ENCODE measurements around the gene TMEM120B.
"Not testable (repeated sequence)": the region's sequence is repeated elsewhere in the genome, so short reads cannot be mapped to it uniquely, and the experiment has no call there.

The TMEM120B gene

GRCh38 chr12:121738340-121738858 is 25.8 kb downstream of the TMEM120B start:
- H3K4me3 ChIP-seq (ENCODE audit: low read depth, low read length) = no peak overlapping the region

GRCh38 chr12:121740847-121741246 is 28.3 kb downstream of the TMEM120B start:
- H3K4me3 ChIP-seq (ENCODE audit: low read depth, low read length) = no peak overlapping the region

- H3K4me3 ChIP-seq (ENCODE audit: low read depth, low read length) = no peak overlapping the region
These were observed 29.2 kb downstream of the TMEM120B start for GRCh38 chr12:121741743-121742142.

- not testable (repeated sequence) for H3K4me3 ChIP-seq (ENCODE audit: low read depth, low read length)
These were observed 33.0 kb downstream of the TMEM120B start for GRCh38 chr12:121745545-121745944.

- no peak overlapping the region for H3K4me3 ChIP-seq (ENCODE audit: low read depth, low read length)
These were observed 35.6 kb downstream of the TMEM120B start for GRCh38 chr12:121748218-121748570.

GRCh38 chr12:121748571-121749265 is 36.2 kb downstream of the TMEM120B start:
- no peak overlapping the region for H3K4me3 ChIP-seq (ENCODE audit: low read depth, low read length)

GRCh38 chr12:121749267-121749666 is 36.7 kb downstream of the TMEM120B start:
- H3K4me3 ChIP-seq (ENCODE audit: low read depth, low read length) = no peak overlapping the region

- no peak overlapping the region for H3K4me3 ChIP-seq (ENCODE audit: low read depth, low read length)
These were observed 38.0 kb downstream of the TMEM120B start for GRCh38 chr12:121750507-121750955.

GRCh38 chr12:121751034-121751433 is 38.5 kb downstream of the TMEM120B start:
- H3K4me3 ChIP-seq (ENCODE audit: low read depth, low read length) = no peak overlapping the region

GRCh38 chr12:121751749-121752351 is 39.3 kb downstream of the TMEM120B start:
- no peak overlapping the region for H3K4me3 ChIP-seq (ENCODE audit: low read depth, low read length)

- H3K4me3 ChIP-seq (ENCODE audit: low read depth, low read length) = no peak overlapping the region
These were observed 41.3 kb downstream of the TMEM120B start for GRCh38 chr12:121753844-121754264.

- no peak overlapping the region for H3K4me3 ChIP-seq (ENCODE audit: low read depth, low read length)
These were observed 42.3 kb downstream of the TMEM120B start for GRCh38 chr12:121754836-121755235.

- H3K4me3 ChIP-seq (ENCODE audit: low read depth, low read length) = no peak overlapping the region
These were observed 43.0 kb downstream of the TMEM120B start for GRCh38 chr12:121755591-121755990.

GRCh38 chr12:121758536-121758935 is 46.0 kb downstream of the TMEM120B start:
- H3K4me3 ChIP-seq (ENCODE audit: low read depth, low read length) = not testable (repeated sequence)

- no peak overlapping the region for H3K4me3 ChIP-seq (ENCODE audit: low read depth, low read length)
These were observed 49.7 kb downstream of the TMEM120B start for GRCh38 chr12:121762269-121762668.

GRCh38 chr12:121764808-121765207 is 52.3 kb downstream of the TMEM120B start:
- no peak overlapping the region for H3K4me3 ChIP-seq (ENCODE audit: low read depth, low read length)

- no peak overlapping the region for H3K4me3 ChIP-seq (ENCODE audit: low read depth, low read length)
These were observed 53.0 kb downstream of the TMEM120B start for GRCh38 chr12:121765573-121765972.

GRCh38 chr12:121766290-121767039 is 53.9 kb downstream of the TMEM120B start:
- no peak overlapping the region for H3K4me3 ChIP-seq (ENCODE audit: low read depth, low read length)

- no peak overlapping the region for H3K4me3 ChIP-seq (ENCODE audit: low read depth, low read length)
These were observed 55.0 kb downstream of the TMEM120B start for GRCh38 chr12:121767525-121768016.

GRCh38 chr12:121769297-121769830 is 56.8 kb downstream of the TMEM120B start:
- H3K4me3 ChIP-seq (ENCODE audit: low read depth, low read length) = no peak overlapping the region

- no peak overlapping the region for H3K4me3 ChIP-seq (ENCODE audit: low read depth, low read length)
These were observed 57.3 kb downstream of the TMEM120B start for GRCh38 chr12:121769831-121770301.

Data from iPS-11a (cell line).